Pons (tissue), 1 donor: Measurements from ENCODE around the gene DNAJC6.
"Not testable (repeated sequence)": the region's sequence is repeated elsewhere in the genome, so short reads cannot be mapped to it uniquely, and the experiment has no call there.

Experiments used
- DNase-seq: peaks from one replicate; pipeline ENCODE4 v3.0.0-alpha.2; 2016; ENCODE audit warnings: low spot score

The DNAJC6 gene

DNA sequence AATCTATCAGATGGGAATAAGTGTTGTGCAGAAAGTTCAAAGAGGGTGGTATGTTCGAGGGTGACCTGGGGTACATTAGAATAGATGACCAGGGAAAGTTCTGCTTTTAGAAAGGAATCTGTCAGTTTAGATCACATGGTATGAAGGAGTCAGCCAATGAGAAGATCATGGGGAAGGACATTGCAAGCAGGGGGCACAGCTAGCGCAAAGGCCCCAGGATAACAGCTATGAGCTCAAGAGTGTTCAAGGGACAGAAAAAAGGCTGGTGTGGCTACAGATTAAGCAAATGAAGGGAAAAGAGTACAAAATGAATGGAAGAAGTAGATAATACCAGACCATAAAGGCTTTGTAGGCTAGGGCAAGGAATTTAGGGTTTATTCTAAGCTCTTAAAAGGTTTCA is 119.7 kb downstream of the DNAJC6 start:
- no peak for DNase-seq

GRCh38 chr1:65429806-65430205 is 120.5 kb downstream of the DNAJC6 start:
- DNase-seq, result no peak

DNA sequence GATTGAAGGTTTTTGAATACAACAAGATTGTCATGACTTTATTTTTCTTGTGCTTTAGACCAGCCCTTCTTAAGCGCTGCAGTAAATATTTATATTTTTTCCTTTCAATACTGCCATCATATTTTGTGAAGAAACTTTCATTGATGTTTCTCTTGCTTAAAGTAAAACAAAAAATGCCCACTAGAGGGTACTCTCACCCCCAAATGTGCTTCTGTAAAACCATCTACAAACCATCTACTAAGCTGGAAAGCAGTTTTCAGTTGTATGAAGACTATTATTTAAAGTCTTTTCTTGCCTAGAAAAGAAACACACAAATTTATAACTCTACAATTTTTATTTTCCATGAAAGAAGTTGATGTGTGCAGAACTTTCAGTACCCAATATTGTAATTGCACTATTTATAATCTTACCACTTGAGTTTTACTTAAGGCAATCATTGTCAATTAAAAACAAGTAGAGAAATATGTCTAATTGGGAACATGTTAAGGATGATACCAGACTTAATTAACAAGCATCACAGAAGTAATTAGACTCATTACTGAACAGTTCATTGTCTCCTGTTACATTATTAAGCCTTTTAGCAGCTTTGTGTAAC is 121.9 kb downstream of the DNAJC6 start:
- DNase-seq, result peak; percentile 80

- no peak for DNase-seq
Observed at GRCh38 chr1:65432918-65433317, 123.6 kb downstream of the DNAJC6 start.

GRCh38 chr1:65434255-65434654 is 124.9 kb downstream of the DNAJC6 start:
- DNase-seq, result no peak

DNA sequence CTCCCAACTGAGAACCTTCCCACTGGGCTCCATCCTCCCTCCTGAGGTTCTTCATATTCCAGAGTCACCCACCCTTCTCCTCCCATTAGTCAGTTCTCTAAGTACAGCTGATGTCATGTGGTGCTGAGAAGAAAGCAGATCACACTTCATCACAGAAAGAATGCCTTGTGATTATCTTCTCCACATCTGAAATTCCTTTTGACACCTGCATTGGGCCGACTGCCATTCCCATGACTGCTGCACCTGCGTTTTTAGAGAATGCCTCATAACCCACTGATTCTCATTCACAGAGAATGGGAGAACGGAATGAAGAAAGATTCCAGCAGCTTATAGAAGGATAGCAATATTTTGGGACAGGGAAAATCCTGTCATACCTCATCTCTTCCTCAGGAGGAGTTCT is 125.4 kb downstream of the DNAJC6 start:
- no peak for DNase-seq

- DNase-seq, result no peak
Observed at GRCh38 chr1:65435987-65436386, 126.6 kb downstream of the DNAJC6 start.

DNA sequence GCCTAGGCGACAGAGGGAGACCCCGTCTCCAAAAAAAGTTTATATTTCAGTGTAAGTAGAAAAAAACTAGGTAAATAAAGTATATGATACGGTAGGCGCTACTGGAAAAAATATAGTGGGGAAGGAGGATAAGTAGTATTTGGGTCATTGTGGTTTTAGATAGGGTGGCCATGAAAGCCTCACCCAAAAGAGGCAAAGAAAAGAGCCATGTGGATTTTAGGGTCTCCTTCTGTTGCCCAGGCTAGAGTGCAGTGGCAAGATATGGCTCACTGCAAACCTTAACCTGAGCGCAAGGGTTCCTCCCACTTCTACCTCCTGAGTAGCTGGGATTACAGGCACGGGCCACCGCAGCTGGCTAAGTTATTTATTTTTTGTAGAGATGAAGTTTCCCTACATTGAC is 128.3 kb downstream of the DNAJC6 start:
- no peak for DNase-seq

DNA sequence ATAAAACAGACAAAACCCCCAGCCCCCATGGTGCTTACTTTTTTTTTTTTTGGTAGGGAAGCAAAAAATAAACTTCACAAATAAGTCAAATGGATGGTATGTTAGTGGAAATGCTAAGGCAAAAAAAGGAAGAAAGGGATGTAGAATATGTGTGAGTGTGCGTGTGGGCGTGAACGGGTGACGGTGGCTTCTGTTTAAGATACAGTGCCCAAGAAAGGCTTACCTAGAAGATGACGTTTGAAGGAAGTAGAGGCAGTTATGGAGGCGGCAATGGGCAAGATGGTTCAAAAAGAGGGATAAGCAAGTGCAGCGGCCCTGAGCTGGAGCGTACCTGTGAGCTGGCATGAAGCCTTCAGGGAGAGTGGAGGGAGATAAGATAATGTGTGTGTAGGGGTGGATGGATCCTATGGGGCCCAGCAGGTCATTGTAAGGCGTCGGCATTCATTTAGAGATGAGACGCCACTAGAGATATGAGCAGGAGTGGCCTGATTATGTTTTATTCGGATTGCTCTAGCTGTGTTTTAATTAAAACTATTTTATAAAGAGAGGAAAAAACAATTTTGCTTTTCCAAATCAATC is 131.1 kb downstream of the DNAJC6 start:
- DNase-seq, result no peak

DNA sequence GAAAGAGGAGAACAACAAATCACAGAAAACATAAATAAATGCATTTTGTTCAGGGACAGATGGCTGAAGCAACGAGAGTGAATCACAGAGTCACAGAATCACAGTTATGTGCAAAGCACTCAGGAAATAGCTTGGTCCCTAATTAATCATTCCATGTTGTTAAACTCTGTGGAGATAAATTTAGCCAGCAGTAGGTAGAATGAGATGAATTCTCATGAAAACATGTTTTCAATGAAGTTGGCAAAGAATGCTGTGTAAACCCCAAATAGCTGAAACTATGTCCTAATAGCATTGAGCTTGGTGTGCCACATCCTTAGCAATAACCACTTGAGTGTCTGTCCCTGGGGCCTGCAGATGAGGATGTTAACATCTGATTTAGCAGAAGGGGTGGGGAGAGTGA is 131.6 kb downstream of the DNAJC6 start:
- DNase-seq, result no peak

- no peak for DNase-seq
Observed at GRCh38 chr1:65441464-65441863, 132.1 kb downstream of the DNAJC6 start.

- no peak for DNase-seq
Observed at GRCh38 chr1:65442442-65442841, 133.1 kb downstream of the DNAJC6 start.

GRCh38 chr1:65443647-65444046 is 134.3 kb downstream of the DNAJC6 start:
- DNase-seq, result no peak

DNA sequence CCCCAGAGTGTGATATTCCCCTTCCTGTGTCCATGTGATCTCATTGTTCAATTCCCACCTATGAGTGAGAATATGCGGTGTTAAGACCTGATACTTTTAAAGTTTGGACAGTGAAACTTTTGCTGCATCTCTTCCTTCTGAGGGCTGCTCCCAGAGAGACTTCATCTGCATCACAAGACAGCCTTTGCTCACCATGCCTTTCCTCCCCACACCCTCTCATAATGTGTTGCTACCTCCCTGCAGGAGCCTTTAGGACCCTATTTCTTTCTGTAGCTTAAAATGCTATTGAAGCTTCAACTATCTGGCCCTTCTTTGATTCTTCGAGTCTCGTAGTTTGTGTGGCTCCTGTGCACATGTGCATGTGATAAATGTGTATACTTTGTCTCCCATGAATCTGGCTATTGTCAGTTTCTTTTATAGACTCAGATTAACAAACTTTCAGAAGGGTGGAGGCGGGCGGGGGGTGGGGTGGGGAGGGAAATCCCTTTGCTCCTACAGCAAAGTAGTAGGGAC is 134.8 kb downstream of the DNAJC6 start:
- DNase-seq, result no peak

- DNase-seq, result no peak
Observed at GRCh38 chr1:65445837-65446236, 136.5 kb downstream of the DNAJC6 start.

DNA sequence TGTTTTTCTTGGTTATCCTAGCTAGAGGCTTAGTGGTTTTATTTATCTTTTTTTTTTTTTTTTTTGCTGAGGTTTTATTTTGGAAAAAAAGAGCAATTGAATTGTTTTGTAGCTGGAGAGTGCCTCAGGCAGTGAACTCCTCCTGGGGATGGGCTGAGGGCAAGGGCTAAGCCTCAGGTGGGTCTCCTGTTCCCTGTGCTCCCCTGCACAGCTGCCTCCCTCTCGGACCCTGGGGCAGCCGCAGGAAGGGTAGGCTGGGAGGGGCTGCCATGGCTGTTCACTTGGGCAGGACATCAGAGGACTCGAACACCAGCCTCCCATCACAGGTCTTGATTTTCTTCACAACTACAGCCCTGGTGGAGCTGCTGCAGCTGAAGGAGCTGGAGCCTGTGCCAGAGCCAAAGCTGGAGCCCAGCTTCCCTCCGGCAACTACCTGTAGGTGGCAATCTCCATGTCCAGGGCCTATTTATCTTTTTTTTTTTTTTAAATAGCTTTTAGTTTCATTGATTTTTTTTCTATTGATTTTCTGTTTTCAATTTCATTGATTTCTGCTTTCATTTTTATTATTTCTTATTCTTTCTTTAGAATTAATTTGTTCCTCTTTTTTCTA is 140.0 kb downstream of the DNAJC6 start:
- DNase-seq, result no peak

DNA sequence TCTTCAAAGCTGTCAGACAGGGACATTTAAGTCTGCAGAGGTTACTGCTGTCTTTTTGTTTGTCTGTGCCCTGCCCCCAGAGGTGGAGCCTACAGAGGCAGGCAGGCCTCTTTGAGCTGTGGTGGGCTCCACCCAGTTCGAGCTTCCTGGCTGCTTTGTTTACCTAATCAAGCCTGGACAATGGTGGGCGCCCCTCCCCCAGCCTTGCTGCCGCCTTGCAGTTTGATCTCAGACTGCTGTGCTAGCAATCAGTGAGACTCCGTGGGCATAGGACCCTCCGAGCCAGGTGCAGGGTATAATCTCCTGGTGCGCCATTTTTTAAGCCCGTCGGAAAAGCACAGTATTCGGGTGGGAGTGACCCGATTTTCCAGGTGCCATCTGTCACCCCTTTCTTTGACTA is 146.3 kb downstream of the DNAJC6 start:
- DNase-seq, result not testable (repeated sequence)

DNA sequence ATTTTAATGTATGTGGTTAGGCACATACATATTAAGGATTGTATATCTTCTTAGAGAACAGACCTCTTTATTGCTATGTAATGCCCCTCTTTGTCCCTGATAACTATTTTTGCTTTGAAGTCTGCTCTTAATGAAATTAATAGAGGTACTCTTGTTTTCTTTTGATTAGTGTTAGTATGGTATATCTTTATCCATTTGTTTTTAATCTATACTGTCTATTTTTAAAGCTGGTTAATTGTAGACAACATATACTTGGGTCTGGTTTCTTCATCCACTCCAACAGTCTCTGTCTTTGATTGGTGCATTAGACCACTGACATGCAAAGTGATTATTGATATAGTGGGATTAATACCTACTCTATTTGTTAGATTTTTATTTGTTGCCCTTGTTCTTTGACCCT is 147.1 kb downstream of the DNAJC6 start:
- DNase-seq, result no peak

GRCh38 chr1:65457868-65458267 is 148.5 kb downstream of the DNAJC6 start:
- DNase-seq, result no peak

DNA sequence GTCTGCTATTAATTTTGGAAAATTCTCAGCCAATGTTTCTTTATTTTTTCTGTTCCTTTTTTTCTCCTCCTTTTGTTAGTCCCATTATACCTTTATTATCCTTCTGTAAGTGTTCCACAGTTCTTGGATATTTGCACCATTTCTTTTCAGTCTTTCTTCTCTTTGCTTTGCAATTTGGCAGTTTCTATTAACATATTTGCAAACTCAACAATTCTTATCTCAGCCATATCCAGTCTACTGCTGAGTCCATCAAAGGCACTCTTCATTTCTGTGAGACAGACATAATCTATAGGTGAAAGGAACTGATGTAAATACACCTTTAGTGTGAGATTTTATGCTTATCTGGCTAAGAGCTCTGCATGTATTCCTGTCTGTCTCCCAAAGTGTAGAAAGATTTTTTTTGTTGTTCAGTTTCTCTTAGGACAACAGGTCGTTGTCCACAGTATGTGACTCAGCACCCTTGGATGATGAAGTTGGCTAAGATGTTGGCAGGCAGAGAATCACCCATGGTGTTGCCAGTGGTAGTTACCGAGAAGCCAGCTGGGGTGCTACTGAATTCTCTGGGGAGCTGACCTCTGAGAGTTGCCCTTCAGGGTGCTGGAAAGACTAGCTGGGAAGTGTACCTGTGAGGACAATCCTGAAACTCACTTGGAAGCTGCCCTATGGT is 149.5 kb downstream of the DNAJC6 start:
- DNase-seq, result no peak

GRCh38 chr1:65459397-65459768 is 150.0 kb downstream of the DNAJC6 start:
- peak; percentile 65 for DNase-seq
